Progenitor cell of endocrine pancreas (in vitro differentiated cells): ENCODE measurements around the gene PITPNM1. TPM values are rescaled to one million over a fixed set of nuclear protein-coding genes. Genes with fewer than 3 reads are reported as not detected.

ENCODE experiments used
- DNase-seq: peaks from one replicate; pipeline ENCODE4 v3.0.0; 2021; ENCODE audit warnings: low spot score; ENCODE audit not compliant: unreplicated experiment
- H3K27ac Mint-ChIP-seq: 2 replicates; pipeline ENCODE4 v1.8.0; 2021; ENCODE audit warnings: mild to moderate bottlenecking, moderate library complexity, mixed read lengths
- H3K27me3 Mint-ChIP-seq: 2 replicates; pipeline ENCODE4 v1.8.0; 2021; ENCODE audit warnings: mixed read lengths
- H3K36me3 Mint-ChIP-seq: 2 replicates; pipeline ENCODE4 v1.8.0; 2022; ENCODE audit warnings: mixed read lengths; ENCODE audit not compliant: insufficient read depth
- H3K4me1 Mint-ChIP-seq: 2 replicates; pipeline ENCODE4 v1.8.0; 2021; ENCODE audit warnings: low read depth, mixed read lengths
- H3K4me3 Mint-ChIP-seq: 2 replicates; pipeline ENCODE4 v1.8.0; 2021; ENCODE audit warnings: low read depth, mild to moderate bottlenecking, moderate library complexity, mixed read lengths
- H3K9me3 Mint-ChIP-seq: 2 replicates; pipeline ENCODE4 v1.8.0; 2021; ENCODE audit warnings: low read depth, mixed read lengths
- total RNA-seq: library from RNA; stranded (reverse); gene quantifications from 2 replicates; pipeline ENCODE4 v1.2.1, GENCODE V29; 2021
- TF ChIP-seq, protein P1 (sequence below): fragments of 200-600 bp; sonication (generic); IDR thresholded peaks from one replicate; pipeline ENCODE4 v1.5.0; 2021; ENCODE audit warnings: antibody characterized with exemption, mild to moderate bottlenecking; ENCODE audit not compliant: unreplicated experiment

The PITPNM1 gene
- total RNA-seq, 1 donor from 2014 or later = 76.3 TPM

- TF ChIP-seq, protein P1, sequence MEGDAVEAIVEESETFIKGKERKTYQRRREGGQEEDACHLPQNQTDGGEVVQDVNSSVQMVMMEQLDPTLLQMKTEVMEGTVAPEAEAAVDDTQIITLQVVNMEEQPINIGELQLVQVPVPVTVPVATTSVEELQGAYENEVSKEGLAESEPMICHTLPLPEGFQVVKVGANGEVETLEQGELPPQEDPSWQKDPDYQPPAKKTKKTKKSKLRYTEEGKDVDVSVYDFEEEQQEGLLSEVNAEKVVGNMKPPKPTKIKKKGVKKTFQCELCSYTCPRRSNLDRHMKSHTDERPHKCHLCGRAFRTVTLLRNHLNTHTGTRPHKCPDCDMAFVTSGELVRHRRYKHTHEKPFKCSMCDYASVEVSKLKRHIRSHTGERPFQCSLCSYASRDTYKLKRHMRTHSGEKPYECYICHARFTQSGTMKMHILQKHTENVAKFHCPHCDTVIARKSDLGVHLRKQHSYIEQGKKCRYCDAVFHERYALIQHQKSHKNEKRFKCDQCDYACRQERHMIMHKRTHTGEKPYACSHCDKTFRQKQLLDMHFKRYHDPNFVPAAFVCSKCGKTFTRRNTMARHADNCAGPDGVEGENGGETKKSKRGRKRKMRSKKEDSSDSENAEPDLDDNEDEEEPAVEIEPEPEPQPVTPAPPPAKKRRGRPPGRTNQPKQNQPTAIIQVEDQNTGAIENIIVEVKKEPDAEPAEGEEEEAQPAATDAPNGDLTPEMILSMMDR = no peak
- Mint-ChIP-seq H3K27ac (no peak overlapping the region), H3K36me3 (no peaks in the 10 kb centered on the region), H3K9me3 (no peaks in the 10 kb centered on the region), H3K4me1 (no peaks in the 10 kb centered on the region), H3K27me3 (peaks cover 4% of the 10 kb centered on the region), H3K4me3 (no peak overlapping the region)
- DNase-seq = no peak
Observed at GRCh38 chr11:67456068-67456705, 49.0 kb downstream of the PITPNM1 start.

DNA sequence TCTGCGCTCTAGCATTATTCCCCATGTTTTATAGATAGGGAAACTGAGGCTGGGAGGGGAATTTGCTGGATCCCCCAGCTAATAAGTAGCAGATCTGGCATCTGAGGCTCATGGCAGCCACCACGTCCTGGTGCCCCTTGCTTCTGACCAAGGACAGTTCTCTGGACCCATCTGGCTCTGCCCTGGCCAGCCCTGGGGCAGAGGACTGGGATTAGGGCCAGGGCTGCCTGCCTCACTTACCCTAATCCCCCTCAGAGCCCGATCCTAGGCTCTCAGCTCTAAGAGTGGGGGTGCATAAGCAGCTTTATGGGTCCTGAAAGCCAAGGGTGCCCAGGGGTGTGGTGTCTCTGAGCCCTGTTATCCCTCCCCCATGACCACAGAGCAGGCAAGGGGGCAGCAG, 50.1 kb downstream of the PITPNM1 start, which contains the start of gene CABP4:
Gene CABP4 (plus strand): TSS at position 301 of the 400 bp plus-strand sequence. CDS start 70 bp downstream, at position 371.
- Mint-ChIP-seq H3K4me3 (no peak within 1 kb of the TSS), H3K27me3 (peaks cover 4% of the 10 kb centered on the region), H3K9me3 (no peaks in the 10 kb centered on the region), H3K4me1 (no peaks in the 10 kb centered on the region), H3K36me3 (no peaks in the 10 kb centered on the region), H3K27ac (no peak within 1 kb of the TSS)
- DNase-seq = no peak
- TF ChIP-seq, protein P1 = no peak

GRCh38 chr11:67453816-67454732, 51.1 kb downstream of the PITPNM1 start:
- DNase-seq = no peak
- Mint-ChIP-seq H3K4me1 (no peaks in the 10 kb centered on the region), H3K27ac (no peak overlapping the region), H3K9me3 (no peaks in the 10 kb centered on the region), H3K36me3 (no peaks in the 10 kb centered on the region), H3K4me3 (no peak overlapping the region), H3K27me3 (peaks cover 7% of the 10 kb centered on the region)
- TF ChIP-seq, protein P1 = no peak

DNA sequence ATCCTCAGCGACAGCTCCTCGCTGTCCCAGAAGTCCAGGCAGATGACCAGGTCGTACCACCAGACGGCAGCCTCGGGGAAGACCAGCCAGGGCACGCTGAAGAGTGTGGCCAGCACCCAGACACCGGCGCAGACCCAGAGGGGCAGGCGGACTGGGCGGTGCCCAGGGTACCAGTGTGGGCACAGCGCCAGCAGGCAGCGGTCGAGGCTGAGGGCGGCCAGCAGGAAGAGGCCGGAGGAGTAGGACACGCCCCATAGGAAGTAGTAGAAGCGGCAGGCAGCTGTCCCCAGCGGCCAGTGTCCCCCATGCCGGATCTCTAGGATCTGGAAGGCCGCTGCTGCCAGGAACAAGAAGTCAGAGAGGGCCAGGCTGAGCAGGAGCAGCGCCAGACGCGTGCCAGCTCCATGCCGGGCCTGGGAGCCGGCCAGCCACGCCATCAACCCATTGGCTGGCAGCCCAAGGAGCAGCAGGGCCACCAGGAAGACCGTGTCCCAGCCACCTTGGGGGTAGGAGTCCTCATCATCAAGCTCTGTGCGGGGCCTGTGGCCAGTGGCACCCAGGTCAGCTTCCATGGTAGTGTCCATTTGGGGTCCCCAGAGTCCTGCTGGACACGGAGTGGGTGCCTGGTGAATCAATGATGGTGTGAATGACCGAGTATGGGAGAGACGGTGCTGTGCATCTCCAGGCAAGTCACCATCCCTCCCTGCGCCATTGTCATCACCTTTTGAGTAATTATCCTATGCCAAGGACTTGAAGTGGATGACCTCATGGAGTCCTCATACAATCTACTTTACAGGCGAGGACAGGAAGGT, 52.8 kb downstream of the PITPNM1 start, which contains the start of gene GPR152:
Gene GPR152 (minus strand): TSS at position 589 of the 812 bp plus-strand sequence. CDS start 5 bp downstream, at position 584.
- Mint-ChIP-seq H3K36me3 (no peaks in the 10 kb centered on the region), H3K27me3 (peaks cover 8% of the 10 kb centered on the region), H3K9me3 (no peaks in the 10 kb centered on the region), H3K4me3 (no peak within 1 kb of the TSS), H3K27ac (peak within 1 kb of the TSS; percentile 64), H3K4me1 (no peaks in the 10 kb centered on the region)
- no peak for DNase-seq
- TF ChIP-seq, protein P1 = no peak

GRCh38 chr11:67451658-67451976, 53.5 kb downstream of the PITPNM1 start:
- H3K4me3 Mint-ChIP-seq = no peak overlapping the region
- TF ChIP-seq, protein P1 = no peak
- H3K9me3 Mint-ChIP-seq = no peaks in the 10 kb centered on the region
- no peaks in the 10 kb centered on the region for H3K36me3 Mint-ChIP-seq
- peaks cover 4% of the 10 kb centered on the region for H3K27me3 Mint-ChIP-seq
- no peaks in the 10 kb centered on the region for H3K4me1 Mint-ChIP-seq
- H3K27ac Mint-ChIP-seq = peak overlapping the region; percentile 64
- DNase-seq = no peak
